Uterus (tissue), 2 donors: ENCODE results near the gene GALNT18.

Experiments
- POLR2A ChIP-seq, 2 donors: fragments of 450-650 bp; IDR thresholded peaks; one replicate each; pipeline ENCODE4 v1.6.1; 2016; ENCODE audit warnings: antibody characterized with exemption in 2 of 2, mild to moderate bottlenecking in 1 of 2, moderate library complexity in 1 of 2
- TF ChIP-seq, protein P1 (sequence below), 4 experiments: fragments of 200-600 bp in 2 of 4; fragments of 450-650 bp in 2 of 4; sonication (generic) in 2 of 4; IDR thresholded peaks; one replicate each; pipeline ENCODE4 v1.5.1; 2016 to 2019; ENCODE audit warnings: antibody characterized with exemption in 4 of 4, mild to moderate bottlenecking in 2 of 4, moderate library complexity in 1 of 4

- TF ChIP-seq, protein P1, sequence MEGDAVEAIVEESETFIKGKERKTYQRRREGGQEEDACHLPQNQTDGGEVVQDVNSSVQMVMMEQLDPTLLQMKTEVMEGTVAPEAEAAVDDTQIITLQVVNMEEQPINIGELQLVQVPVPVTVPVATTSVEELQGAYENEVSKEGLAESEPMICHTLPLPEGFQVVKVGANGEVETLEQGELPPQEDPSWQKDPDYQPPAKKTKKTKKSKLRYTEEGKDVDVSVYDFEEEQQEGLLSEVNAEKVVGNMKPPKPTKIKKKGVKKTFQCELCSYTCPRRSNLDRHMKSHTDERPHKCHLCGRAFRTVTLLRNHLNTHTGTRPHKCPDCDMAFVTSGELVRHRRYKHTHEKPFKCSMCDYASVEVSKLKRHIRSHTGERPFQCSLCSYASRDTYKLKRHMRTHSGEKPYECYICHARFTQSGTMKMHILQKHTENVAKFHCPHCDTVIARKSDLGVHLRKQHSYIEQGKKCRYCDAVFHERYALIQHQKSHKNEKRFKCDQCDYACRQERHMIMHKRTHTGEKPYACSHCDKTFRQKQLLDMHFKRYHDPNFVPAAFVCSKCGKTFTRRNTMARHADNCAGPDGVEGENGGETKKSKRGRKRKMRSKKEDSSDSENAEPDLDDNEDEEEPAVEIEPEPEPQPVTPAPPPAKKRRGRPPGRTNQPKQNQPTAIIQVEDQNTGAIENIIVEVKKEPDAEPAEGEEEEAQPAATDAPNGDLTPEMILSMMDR (IDR thresholded peaks at IDR 0.05), result no peak
- TF ChIP-seq POLR2A (IDR thresholded peaks at IDR 0.05), result no peak
Measured at GRCh38 chr11:11251394-11251970, 370.3 kb downstream of the GALNT18 start.
